ENCODE data around the gene ARL15. TPM values are rescaled to one million over a fixed set of nuclear protein-coding genes. Genes with fewer than 3 reads are reported as not detected.
A peak's percentile ranks its signal among the peaks of the same experiment; 100 is the strongest.

ARL15 gene
- total RNA-seq, 2 donors from 2014 or later: 14.3 to 24.1 TPM

- no peaks in the 10 kb centered on the region for H3K36me3 ChIP-seq (replicated peaks in 1 of 2; ENCODE audit: insufficient read depth in 1 of 2, low read depth in 2 of 2)
- no peak for TF ChIP-seq CTCF (IDR thresholded peaks at IDR 0.05)
- TF ChIP-seq POLR2A (IDR thresholded peaks at IDR 0.05): no peak
- H3K4me3 ChIP-seq: no peak overlapping the region
- no peak for ATAC-seq
- no peaks in the 10 kb centered on the region for H3K27me3 ChIP-seq
- peaks cover 8% of the 10 kb centered on the region for H3K4me1 ChIP-seq
- no peaks in the 10 kb centered on the region for H3K9me3 ChIP-seq
- no peak overlapping the region for H3K27ac ChIP-seq
- no peak for DNase-seq
- intact Hi-C loops (cut with DNase I): no loop called here
Measured at GRCh38 chr5:54259090-54259489, 51.3 kb downstream of the ARL15 start.

GRCh38 chr5:54257366-54258118, 52.8 kb downstream of the ARL15 start:
- 77 to 84% methylated on average over 5 to 6 of the region's 6 CpGs for WGBS, 2 donors
- H3K27ac ChIP-seq: no peak overlapping the region
- intact Hi-C loops (cut with DNase I): no loop called here
- no peaks in the 10 kb centered on the region for H3K27me3 ChIP-seq
- TF ChIP-seq POLR2A (IDR thresholded peaks at IDR 0.05) (no peak), CTCF (IDR thresholded peaks at IDR 0.05) (no peak)
- peaks cover 8% of the 10 kb centered on the region for H3K4me1 ChIP-seq
- ATAC-seq: no peak
- no peaks in the 10 kb centered on the region for H3K36me3 ChIP-seq (replicated peaks in 1 of 2; ENCODE audit: insufficient read depth in 1 of 2, low read depth in 2 of 2)
- H3K4me3 ChIP-seq: no peak overlapping the region
- peak in 1 of 4 donors; percentile 7 for DNase-seq
- H3K9me3 ChIP-seq: no peaks in the 10 kb centered on the region

GRCh38 chr5:54254482-54255198, 55.7 kb downstream of the ARL15 start:
- intact Hi-C loops (cut with DNase I): no loop called here

GRCh38 chr5:54251981-54252380, 58.4 kb downstream of the ARL15 start:
- WGBS, 2 donors: 69 to 79% methylated on average over 1 of the region's 1 CpG
- Histone ChIP-seq H3K36me3 (replicated peaks in 1 of 2; ENCODE audit: insufficient read depth in 1 of 2, low read depth in 2 of 2) (no peaks in the 10 kb centered on the region), H3K27ac (no peak overlapping the region), H3K27me3 (no peaks in the 10 kb centered on the region), H3K4me3 (no peak overlapping the region), H3K9me3 (no peaks in the 10 kb centered on the region), H3K4me1 (peaks cover 8% of the 10 kb centered on the region)
- intact Hi-C loops (cut with DNase I): no loop called here
- DNase-seq (no peak), ATAC-seq (no peak)
- TF ChIP-seq CTCF (IDR thresholded peaks at IDR 0.05) (no peak), POLR2A (IDR thresholded peaks at IDR 0.05) (no peak)

More at GRCh38 chr5:54254482-54255198, 55.7 kb downstream of the ARL15 start:
- TF ChIP-seq POLR2A (IDR thresholded peaks at IDR 0.05) (no peak), CTCF (IDR thresholded peaks at IDR 0.05) (peak in 2 of 7 experiments; percentile 18 to 27)
- no peaks in the 10 kb centered on the region for H3K36me3 ChIP-seq (replicated peaks in 1 of 2; ENCODE audit: insufficient read depth in 1 of 2, low read depth in 2 of 2)
- H3K4me1 ChIP-seq: peaks cover 8% of the 10 kb centered on the region
- no peaks in the 10 kb centered on the region for H3K27me3 ChIP-seq
- no peaks in the 10 kb centered on the region for H3K9me3 ChIP-seq
- no peak overlapping the region for H3K4me3 ChIP-seq
- ATAC-seq: no peak
- H3K27ac ChIP-seq: no peak overlapping the region
- DNase-seq: peak in 2 of 4 donors; percentile 7 to 21
- WGBS, 2 donors: 30 to 31% methylated on average over 6 of the region's 6 CpGs
